Testis (tissue), 3 donors: ENCODE data around the gene REX1BD. TPM values are rescaled to one million over a fixed set of nuclear protein-coding genes. Genes with fewer than 3 reads are reported as not detected.
"Not testable (repeated sequence)": the region's sequence is repeated elsewhere in the genome, so short reads cannot be mapped to it uniquely, and the experiment has no call there.

ENCODE experiments used
- DNase-seq: peaks from one replicate; pipeline ENCODE4 v3.0.0-alpha.2; 2019
- H3K27ac ChIP-seq, 2 donors: fragments of 200-600 bp; sonication (generic); one replicate each; pipeline ENCODE4 v1.5.1; 2019
- H3K27me3 ChIP-seq: fragments of 200-600 bp; sonication (generic); one replicate; pipeline ENCODE4 v1.5.1; 2019
- H3K36me3 ChIP-seq: fragments of 200-600 bp; sonication (generic); one replicate; pipeline ENCODE4 v1.5.1; 2017; ENCODE audit warnings: low read depth; ENCODE audit errors: missing control alignments
- H3K4me1 ChIP-seq: fragments of 200-600 bp; sonication (generic); one replicate; pipeline ENCODE4 v1.5.1; 2019
- H3K4me3 ChIP-seq, 2 donors: fragments of 200-600 bp; sonication (generic); one replicate each; pipeline ENCODE4 v1.5.1; 2017 to 2019
- H3K9me3 ChIP-seq: fragments of 200-600 bp; sonication (generic); one replicate; pipeline ENCODE4 v1.5.1; 2017
- CTCF ChIP-seq, 3 experiments: fragments of 450-650 bp in 2 of 3; fragments of 200-600 bp in 1 of 3; sonication (generic) in 1 of 3; IDR thresholded peaks; one replicate each; pipeline ENCODE4 v1.5.1; 2016 to 2019; ENCODE audit warnings: antibody characterized with exemption in 3 of 3, mild to moderate bottlenecking in 2 of 3, moderate library complexity in 1 of 3
- POLR2A ChIP-seq: fragments of 450-650 bp; IDR thresholded peaks from one replicate; pipeline ENCODE4 v1.6.1; 2017; ENCODE audit warnings: antibody characterized with exemption, mild to moderate bottlenecking, moderate library complexity
- WGBS, 2 donors: methylation state at CpG; one replicate each; pipeline ENCODE4 v1.1.5; 2018; 5-methylcytosine and 5-hydroxymethylcytosine counted together
- intact Hi-C: fragments of 100-400 bp; cut with DNase I; formaldehyde crosslinking; loops from one replicate; pipeline ENCODE4 v1.15.1; 2023; ENCODE audit warnings: low total_unique reads
- polyA plus RNA-seq: library from polyadenylated mRNA; stranded (reverse); fragments of 350-450 nt; fragmentation: Illumina TruSeq; extraction: RNeasy Lipid Tissue Mini Kit (QIAGEN cat#74804); gene quantifications from one replicate; pipeline ENCODE4 v1.2.3, GENCODE V29; 2014; ENCODE audit warnings: low read depth, low replicate concordance; ENCODE audit not compliant: insufficient read depth
- total RNA-seq, 2 donors: library from RNA; depleted of rRNA; stranded (reverse); fragments of >200 nt; gene quantifications; one replicate each; pipeline ENCODE4 v1.2.3, GENCODE V29; 2016

The REX1BD gene
- total and polyA plus RNA-seq, 3 donors from 2014 or later, result 14.5 to 58.7 (median 44.3) TPM

DNA sequence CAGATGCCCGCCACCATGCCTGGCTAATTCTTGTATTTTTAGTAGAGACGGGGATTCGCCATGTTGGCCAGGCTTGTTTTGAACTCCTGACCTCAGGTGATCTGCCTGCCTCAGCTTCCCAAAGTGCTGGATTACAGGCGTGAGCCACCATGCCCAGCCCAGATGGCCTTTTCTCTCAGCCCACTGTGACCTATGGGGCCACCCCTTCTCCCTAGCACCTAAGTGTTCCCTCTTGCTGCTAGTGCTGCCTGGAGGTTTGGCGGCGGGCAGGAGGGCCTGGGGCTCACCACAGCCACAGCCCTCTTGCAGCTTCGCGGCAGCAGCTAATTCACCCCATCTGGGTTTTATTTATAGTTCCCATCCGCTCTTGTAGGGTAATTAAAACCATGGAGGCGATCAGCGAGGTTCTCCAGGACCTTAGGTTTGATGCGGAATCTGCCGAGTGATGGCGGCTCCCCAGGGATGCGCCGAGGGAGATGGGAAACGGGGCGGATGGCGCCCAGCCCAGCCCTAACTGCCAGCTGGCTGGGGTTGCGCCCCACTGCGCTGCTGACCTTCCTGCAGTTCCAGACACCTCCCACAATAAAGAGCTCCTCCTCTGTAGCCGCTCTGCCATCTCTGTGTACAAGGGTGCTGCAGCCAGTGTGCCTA is 3.3 kb downstream of the REX1BD start:
- 91 to 95% methylated on average over 11 to 22 of the region's 22 CpGs for WGBS, 2 donors
- intact Hi-C loops, result loop anchor here (10.0 kb wide), 2 partner anchors 93 to 253 kb away; partner anchors contain the start of gene CRTC1
- Histone ChIP-seq H3K27ac (no peak overlapping the region), H3K4me1 (peaks cover 26% of the 10 kb centered on the region), H3K27me3 (no peaks in the 10 kb centered on the region), H3K9me3 (no peaks in the 10 kb centered on the region), H3K4me3 (no peak overlapping the region), H3K36me3 (no peaks in the 10 kb centered on the region)
- TF ChIP-seq CTCF (IDR thresholded peaks at IDR 0.05) (no peak), POLR2A (no peak)
- no peak for DNase-seq

DNA sequence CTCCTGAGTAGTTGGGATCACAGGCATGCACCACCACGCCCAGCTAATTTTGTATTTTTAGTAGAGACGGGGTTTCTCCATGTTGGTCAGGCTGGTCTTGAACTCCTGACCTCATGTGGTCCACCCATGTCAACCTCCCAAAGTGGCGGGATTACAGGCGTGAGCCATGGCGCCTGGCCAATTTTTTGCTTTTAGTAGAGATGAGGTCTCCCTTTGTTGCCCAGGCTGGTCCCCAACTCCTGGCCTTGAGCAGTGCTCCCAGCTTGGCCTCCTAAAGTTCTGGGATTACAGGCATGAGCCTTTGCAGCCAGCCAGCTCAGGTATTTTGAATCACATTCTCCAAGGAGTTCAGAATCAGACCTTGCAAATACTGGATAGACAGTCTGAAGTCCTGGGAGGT is 4.1 kb downstream of the REX1BD start:
- peaks cover 25% of the 10 kb centered on the region for H3K4me1 ChIP-seq
- H3K4me3 ChIP-seq, H3K27me3 ChIP-seq, DNase-seq, H3K9me3 ChIP-seq, H3K27ac ChIP-seq, H3K36me3 ChIP-seq: not testable (repeated sequence)
- WGBS, 2 donors, result 67 to 91% methylated on average over 5 of the region's 5 CpGs
- intact Hi-C loops, result loop anchor here (10.0 kb wide), 2 partner anchors 92 to 252 kb away; partner anchors contain the start of gene CRTC1

GRCh38 chr19:18593367-18594095 is 4.9 kb downstream of the REX1BD start:
- no peaks in the 10 kb centered on the region for H3K9me3 ChIP-seq
- no peaks in the 10 kb centered on the region for H3K36me3 ChIP-seq
- H3K27me3 ChIP-seq, result no peaks in the 10 kb centered on the region
- no peak for DNase-seq
- no peak overlapping the region for H3K27ac ChIP-seq
- WGBS, 2 donors, result 7 to 30% methylated on average over 6 to 25 of the region's 25 CpGs
- TF ChIP-seq POLR2A (no peak), CTCF (IDR thresholded peaks at IDR 0.05) (no peak)
- intact Hi-C loops, result loop anchor here (10.0 kb wide), 2 partner anchors 91 to 251 kb away; partner anchors contain the start of gene CRTC1
- peak overlapping the region in 1 of 2 donors; percentile 41 for H3K4me3 ChIP-seq
- peaks cover 18% of the 10 kb centered on the region for H3K4me1 ChIP-seq

DNA sequence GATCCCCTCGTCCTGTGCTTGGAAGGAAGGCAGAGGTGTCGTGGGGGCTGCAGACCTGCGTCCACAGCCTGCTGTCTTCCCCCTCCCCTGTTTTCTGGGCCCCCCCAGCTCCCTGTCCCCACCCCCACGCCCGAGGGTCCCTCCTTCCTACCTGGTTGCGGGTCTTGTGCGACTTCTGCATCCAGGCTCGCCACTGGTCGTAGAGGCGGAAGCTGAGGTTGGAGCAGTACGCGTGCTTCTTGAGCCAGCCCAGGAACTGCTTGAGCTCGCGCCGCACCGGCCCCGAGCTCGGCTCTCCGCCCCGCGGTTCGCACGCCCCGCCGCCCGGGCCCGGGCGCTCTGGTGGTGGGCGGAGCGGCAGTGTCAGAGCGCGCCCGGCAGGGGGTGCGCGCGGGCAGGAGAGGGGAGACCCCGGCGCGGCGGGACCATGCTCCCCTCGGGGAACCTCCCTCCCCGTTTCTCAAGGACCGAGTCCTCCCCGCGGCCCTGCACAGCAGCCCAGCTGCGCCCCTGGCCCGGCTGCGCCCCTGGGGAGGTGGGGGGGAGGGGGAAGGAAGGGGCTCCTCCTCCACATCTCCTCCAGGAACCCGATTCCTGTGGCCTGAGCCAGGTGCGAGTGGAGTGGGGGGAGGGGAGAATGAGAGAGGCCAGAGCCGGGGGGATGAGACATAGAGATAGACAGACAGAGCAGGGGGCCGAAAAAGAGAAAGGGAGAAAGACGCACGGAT is 5.7 kb downstream of the REX1BD start:
- TF ChIP-seq CTCF (IDR thresholded peaks at IDR 0.05) (peak; percentile 78 to 94 (median 84)), POLR2A (no peak)
- Histone ChIP-seq H3K27ac (no peak overlapping the region), H3K9me3 (no peaks in the 10 kb centered on the region), H3K4me1 (peaks cover 18% of the 10 kb centered on the region), H3K27me3 (no peaks in the 10 kb centered on the region), H3K4me3 (peak overlapping the region; percentile 15 to 41), H3K36me3 (no peaks in the 10 kb centered on the region)
- intact Hi-C loops, result loop anchor here (10.0 kb wide), 2 partner anchors 91 to 251 kb away; partner anchors contain the start of gene CRTC1
- 0 to 2% methylated on average over 15 to 47 of the region's 54 CpGs for WGBS, 2 donors
- DNase-seq, result peak; percentile 80
